HG03521 (cell line): ENCODE results near the gene DUSP9.

ENCODE experiments used
- ATAC-seq: cut with Tn5 transposase; IDR thresholded peaks from one replicate; pipeline ENCODE4 v1.9.1; 2021; ENCODE audit warnings: mild to moderate bottlenecking, moderate library complexity; ENCODE audit not compliant: unreplicated experiment

The DUSP9 gene

GRCh38 chrX:153621949-153622598 is 24.9 kb upstream of the DUSP9 start:
- no peak for ATAC-seq

GRCh38 chrX:153622661-153623309 is 24.2 kb upstream of the DUSP9 start:
- no peak for ATAC-seq

- no peak for ATAC-seq
These were observed 23.5 kb upstream of the DUSP9 start for GRCh38 chrX:153623310-153624029.

- no peak for ATAC-seq
These were observed 22.6 kb upstream of the DUSP9 start for GRCh38 chrX:153624196-153625091.

GRCh38 chrX:153625271-153626024 is 21.6 kb upstream of the DUSP9 start:
- ATAC-seq = no peak

GRCh38 chrX:153626025-153626633 is 20.9 kb upstream of the DUSP9 start:
- no peak for ATAC-seq

- ATAC-seq = no peak
These were observed 19.9 kb upstream of the DUSP9 start for GRCh38 chrX:153626863-153627674.

GRCh38 chrX:153627675-153628111 is 19.3 kb upstream of the DUSP9 start:
- ATAC-seq = no peak

- ATAC-seq = no peak
These were observed 18.9 kb upstream of the DUSP9 start for GRCh38 chrX:153628129-153628528.

GRCh38 chrX:153628665-153629064 is 18.3 kb upstream of the DUSP9 start:
- ATAC-seq = no peak

- no peak for ATAC-seq
These were observed 15.7 kb upstream of the DUSP9 start for GRCh38 chrX:153631346-153631745.

GRCh38 chrX:153631907-153632594 is 15.0 kb upstream of the DUSP9 start:
- ATAC-seq = no peak

- no peak for ATAC-seq
These were observed 14.4 kb upstream of the DUSP9 start for GRCh38 chrX:153632595-153632946.

- ATAC-seq = no peak
These were observed 14.0 kb upstream of the DUSP9 start for GRCh38 chrX:153633048-153633447.

- no peak for ATAC-seq
These were observed 13.3 kb upstream of the DUSP9 start for GRCh38 chrX:153633607-153634180.

- ATAC-seq = no peak
These were observed 12.8 kb upstream of the DUSP9 start for GRCh38 chrX:153634236-153634635.

- ATAC-seq = no peak
These were observed 12.2 kb upstream of the DUSP9 start for GRCh38 chrX:153634832-153635231.

GRCh38 chrX:153635388-153635787 is 11.6 kb upstream of the DUSP9 start:
- no peak for ATAC-seq
